ENCODE data around the gene TANGO2. TPM values are rescaled to one million over a fixed set of nuclear protein-coding genes. Genes with fewer than 3 reads are reported as not detected.

TANGO2 gene
- total RNA-seq, 1 donor from 2014 or later, result 10.0 TPM

DNA sequence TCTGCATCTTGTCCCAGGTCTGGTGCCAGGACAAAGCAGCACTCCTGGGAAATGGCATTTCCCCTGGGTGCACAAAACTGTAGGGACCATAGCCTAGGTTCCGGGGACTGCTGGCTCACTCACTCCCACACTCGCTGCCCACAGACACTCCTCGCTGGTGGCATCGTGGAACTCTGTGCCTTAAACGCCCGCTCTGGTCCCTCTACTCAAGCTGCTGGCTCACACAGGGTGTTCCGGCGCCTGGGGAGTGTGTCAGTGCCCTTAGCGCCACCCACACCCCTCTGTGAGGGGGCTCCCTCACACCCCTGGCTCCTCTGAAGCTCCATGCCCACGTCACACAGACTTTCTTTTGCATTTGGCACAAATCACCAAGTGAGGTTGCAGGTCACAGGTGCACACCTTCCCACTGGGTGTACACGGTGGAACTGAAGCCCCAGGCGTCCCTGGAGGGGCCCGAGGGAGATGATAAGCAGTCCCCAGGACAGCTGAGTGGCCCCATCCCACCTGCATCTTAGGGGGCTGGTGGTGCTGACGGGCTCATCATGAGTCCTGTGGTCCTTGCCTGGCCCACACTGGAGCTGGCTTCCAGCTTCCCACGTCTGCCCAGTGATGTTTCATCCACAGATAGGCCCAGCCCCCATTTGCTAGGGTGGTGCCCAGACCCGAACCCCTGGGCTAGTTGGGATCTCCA, 35.9 kb downstream of the TANGO2 start:
- no peaks in the 10 kb centered on the region for H3K27me3 Mint-ChIP-seq (ENCODE audit: insufficient read depth, low read depth)
- no peaks in the 10 kb centered on the region for H3K36me3 Mint-ChIP-seq
- H3K27ac Mint-ChIP-seq, result no peak overlapping the region
- H3K36me3 ChIP-seq, result no peaks in the 10 kb centered on the region
- H3K27ac ChIP-seq, result no peak overlapping the region
- H3K4me1 Mint-ChIP-seq, result peaks cover 4% of the 10 kb centered on the region
- no peak overlapping the region for H3K4me2 ChIP-seq
- no peaks in the 10 kb centered on the region for H4K20me1 ChIP-seq (ENCODE audit: low read depth)
- no peak for TF ChIP-seq CTCF (IDR thresholded peaks at IDR 0.05)
- TF ChIP-seq EZH2 (IDR thresholded peaks at IDR 0.05), result no peak
- TF ChIP-seq EZH2phosphoT487 (IDR thresholded peaks at IDR 0.05), result no peak
- no peak overlapping the region for H3K9ac ChIP-seq
- H3K9me3 Mint-ChIP-seq, result no peaks in the 10 kb centered on the region
- H2AFZ ChIP-seq (replicated peaks), result no peak overlapping the region
- H3K4me3 ChIP-seq, result no peak overlapping the region
- H3K4me3 Mint-ChIP-seq, result peak overlapping the region; percentile 48
- H3K9me3 ChIP-seq (ENCODE audit: low read depth), result no peaks in the 10 kb centered on the region
- H3K79me2 ChIP-seq (ENCODE audit: low read depth), result no peaks in the 10 kb centered on the region
- no peaks in the 10 kb centered on the region for H3K27me3 ChIP-seq
- H3F3A ChIP-seq (ENCODE audit: low read depth), result no peaks in the 10 kb centered on the region
- no peak for DNase-seq (ENCODE audit: low spot score)
- H3K4me1 ChIP-seq, result no peaks in the 10 kb centered on the region

DNA sequence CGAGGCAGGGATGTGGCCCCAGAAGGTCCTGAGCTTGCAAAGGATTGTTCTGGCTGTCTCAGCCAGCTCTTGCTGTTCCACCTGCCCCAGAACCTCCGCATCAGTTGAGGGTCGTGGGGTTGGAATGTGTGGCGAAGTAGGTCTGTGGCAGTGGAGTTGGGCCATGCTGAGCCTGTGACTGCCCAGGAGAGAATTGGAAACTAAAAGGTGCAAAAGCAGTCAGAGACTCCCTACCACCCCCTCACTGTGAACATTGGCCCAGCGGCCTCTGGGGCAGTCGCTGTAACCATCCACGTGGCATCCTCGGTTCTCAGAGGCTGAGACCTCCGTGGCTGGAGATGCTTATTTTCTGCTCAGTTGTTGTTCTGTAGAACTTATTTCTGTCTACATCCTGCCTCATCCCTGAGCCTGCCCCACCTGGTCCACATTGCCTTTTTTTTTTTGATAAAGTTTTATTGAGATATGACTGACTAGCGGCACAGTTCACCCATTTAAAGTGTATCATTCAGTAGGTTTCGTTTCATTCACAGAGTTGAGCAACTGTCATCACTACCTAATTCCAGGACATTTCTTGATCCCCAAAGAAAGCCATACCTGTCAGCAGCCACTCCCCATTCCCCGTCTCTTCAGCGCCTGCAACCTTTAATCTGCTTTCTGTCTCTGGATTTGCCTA, 36.8 kb downstream of the TANGO2 start:
- Mint-ChIP-seq H3K4me1 (peaks cover 7% of the 10 kb centered on the region), H3K4me3 (no peak overlapping the region)

DNA sequence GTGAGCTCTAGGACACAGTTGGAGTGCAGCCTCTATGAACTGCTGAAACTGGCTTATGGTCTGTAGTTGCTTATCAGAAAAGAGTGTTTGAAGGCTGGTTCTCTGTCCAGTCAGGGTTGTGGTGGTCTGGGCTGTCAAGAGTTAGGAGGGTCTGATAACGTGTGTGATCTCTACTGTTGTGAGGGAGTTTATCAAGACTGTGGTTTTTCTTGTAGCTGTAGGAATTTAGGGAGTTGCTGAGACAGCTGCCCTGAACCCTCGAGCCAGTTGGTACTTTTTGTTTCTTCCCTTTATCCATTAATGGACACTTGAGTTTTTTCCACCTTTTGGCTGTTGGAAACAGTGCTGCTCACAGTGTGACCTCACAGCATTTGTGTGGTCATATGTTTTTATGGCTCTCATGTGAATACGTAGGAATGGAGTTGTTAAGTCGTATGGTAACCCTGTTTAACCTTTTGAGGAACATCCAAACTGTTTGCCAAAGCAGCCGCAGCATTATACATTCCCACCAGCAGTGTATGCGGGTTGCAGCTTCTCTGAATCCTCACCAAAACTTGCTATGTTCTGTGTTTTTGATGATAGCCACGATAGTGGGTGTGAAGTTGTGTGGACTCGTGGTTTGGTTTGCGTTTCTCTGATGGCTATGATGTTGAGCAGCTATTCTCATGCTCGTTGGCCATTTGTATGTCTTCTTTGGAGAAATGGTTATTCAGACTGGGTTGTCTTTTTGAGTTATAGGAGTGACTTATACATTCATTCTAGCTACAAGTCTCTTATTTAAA, 38.3 kb downstream of the TANGO2 start:
- no peaks in the 10 kb centered on the region for H3K79me2 ChIP-seq (ENCODE audit: low read depth)
- no peaks in the 10 kb centered on the region for H3K9me3 ChIP-seq (ENCODE audit: low read depth)
- no peak overlapping the region for H3K9ac ChIP-seq
- no peaks in the 10 kb centered on the region for H3K27me3 ChIP-seq
- Mint-ChIP-seq H3K4me3 (no peak overlapping the region), H3K9me3 (no peaks in the 10 kb centered on the region), H3K36me3 (peaks cover 2% of the 10 kb centered on the region), H3K27ac (peak overlapping the region; percentile 2), H3K4me1 (peaks cover 10% of the 10 kb centered on the region), H3K27me3 (ENCODE audit: insufficient read depth, low read depth) (no peaks in the 10 kb centered on the region)
- no peak for DNase-seq (ENCODE audit: low spot score)
- H3K36me3 ChIP-seq, result no peaks in the 10 kb centered on the region
- no peak overlapping the region for H3K4me3 ChIP-seq
- no peaks in the 10 kb centered on the region for H4K20me1 ChIP-seq (ENCODE audit: low read depth)
- H3K27ac ChIP-seq, result no peak overlapping the region
- H3K4me1 ChIP-seq, result no peaks in the 10 kb centered on the region
- TF ChIP-seq CTCF (IDR thresholded peaks at IDR 0.05), result no peak
- no peak for TF ChIP-seq EZH2phosphoT487 (IDR thresholded peaks at IDR 0.05)
- no peak for TF ChIP-seq EZH2 (IDR thresholded peaks at IDR 0.05)
- no peak overlapping the region for H3K4me2 ChIP-seq
- no peak overlapping the region for H2AFZ ChIP-seq (replicated peaks)
- no peaks in the 10 kb centered on the region for H3F3A ChIP-seq (ENCODE audit: low read depth)

More for the DNA sequence above, 36.8 kb downstream of the TANGO2 start:
- Histone ChIP-seq H4K20me1 (ENCODE audit: low read depth) (no peaks in the 10 kb centered on the region), H3K9ac (no peak overlapping the region), H3K27me3 (no peaks in the 10 kb centered on the region), H3F3A (ENCODE audit: low read depth) (no peaks in the 10 kb centered on the region), H3K4me1 (no peaks in the 10 kb centered on the region), H3K36me3 (no peaks in the 10 kb centered on the region), H3K9me3 (ENCODE audit: low read depth) (no peaks in the 10 kb centered on the region), H3K4me2 (no peak overlapping the region), H3K79me2 (ENCODE audit: low read depth) (no peaks in the 10 kb centered on the region), H2AFZ (replicated peaks) (no peak overlapping the region), H3K27ac (no peak overlapping the region), H3K4me3 (no peak overlapping the region)
- no peak for DNase-seq (ENCODE audit: low spot score)
- TF ChIP-seq EZH2 (IDR thresholded peaks at IDR 0.05) (no peak), CTCF (IDR thresholded peaks at IDR 0.05) (no peak), EZH2phosphoT487 (IDR thresholded peaks at IDR 0.05) (no peak)
- Mint-ChIP-seq H3K9me3 (no peaks in the 10 kb centered on the region), H3K27ac (no peak overlapping the region), H3K27me3 (ENCODE audit: insufficient read depth, low read depth) (no peaks in the 10 kb centered on the region), H3K36me3 (no peaks in the 10 kb centered on the region)
